Endothelial cell of umbilical vein (primary cell): ENCODE data around the gene CCDC12.

Experiments used
- CTCF ChIP-seq, 2 donors: IDR thresholded peaks; 1 replicate in 1 of 2; 2 replicates in 1 of 2; pipeline ENCODE4 v1.5.1; 2011; ENCODE audit warnings: low read length in 2 of 2, mild to moderate bottlenecking in 2 of 2, moderate library complexity in 2 of 2, control low read depth in 1 of 2, inconsistent platforms in 1 of 2, low read depth in 1 of 2; ENCODE audit not compliant: insufficient read depth in 1 of 2; ENCODE audit errors: extremely low read depth in 1 of 2
- EZH2 ChIP-seq: IDR thresholded peaks from 2 replicates; pipeline ENCODE4 v1.6.1; 2012; ENCODE audit warnings: borderline replicate concordance, low read depth, mild to moderate bottlenecking, moderate library complexity, low read length, inconsistent platforms; ENCODE audit not compliant: severe bottlenecking
- FOS ChIP-seq: IDR thresholded peaks from 2 replicates; pipeline ENCODE4 v1.6.1; 2011; ENCODE audit warnings: mild to moderate bottlenecking, low read length, moderate library complexity, borderline replicate concordance; ENCODE audit not compliant: insufficient read depth
- MAX ChIP-seq: IDR thresholded peaks from 2 replicates; pipeline ENCODE4 v1.6.1; 2011; ENCODE audit not compliant: insufficient read depth, insufficient read length
- POLR2A ChIP-seq: IDR thresholded peaks from 2 replicates; pipeline ENCODE4 v1.6.1; 2012; ENCODE audit warnings: low read depth, mild to moderate bottlenecking, control low read depth, low read length
- POLR2AphosphoS5 ChIP-seq: IDR thresholded peaks from 2 replicates; pipeline ENCODE4 v1.6.1; 2012; ENCODE audit warnings: low read depth, mild to moderate bottlenecking, control low read depth, low read length, moderate library complexity; ENCODE audit not compliant: insufficient read depth

GRCh38 chr3:46974421-46975171, 1.9 kb downstream of the CCDC12 start:
- TF ChIP-seq CTCF (IDR thresholded peaks at IDR 0.05; ENCODE audit: extremely low read depth in 1 of 2, insufficient read depth in 1 of 2, low read depth in 1 of 2, low read length in 2 of 2) (no peak), FOS (no peak), POLR2A (no peak), MAX (no peak), POLR2AphosphoS5 (no peak), EZH2 (no peak)
